Caco-2 (cell line): ENCODE measurements around the gene HNF1B. TPM values are rescaled to one million over a fixed set of nuclear protein-coding genes. Genes with fewer than 3 reads are reported as not detected.
A peak's percentile ranks its signal among the peaks of the same experiment; 100 is the strongest.

Experiments
- BruUV-seq: library from RNA; stranded (reverse); fragments of 400-500 nt; replicated peaks from 2 replicates; lab custom pipeline; 2021; lab: Mats Ljungman, UMichigan
- CTCF ChIA-PET: fragments of 300-600 bp; sonication (Branson Sonifier 250); formaldehyde crosslinking; loops from one replicate; lab custom pipeline; 2022; ENCODE audit warnings: antibody characterized with exemption; lab: Charles Lee
- POLR2A ChIA-PET: fragments of 300-600 bp; sonication (Branson Sonifier 250); formaldehyde crosslinking; loops from one replicate; lab custom pipeline; 2022; ENCODE audit warnings: antibody characterized with exemption; lab: Charles Lee
- DNase-seq, 2 experiments: peaks; one replicate each; pipeline versions ENCODE4 v3.0.0 to v3.0.0-alpha.2; 2020 to 2022
- H3K27me3 ChIP-seq: replicated peaks from 2 replicates; pipeline ENCODE4 v1.6.0; 2011; ENCODE audit warnings: low read length; ENCODE audit not compliant: control insufficient read depth, insufficient read depth
- H3K36me3 ChIP-seq: 2 replicates; pipeline ENCODE4 v1.5.1; 2011; ENCODE audit warnings: low read length; ENCODE audit not compliant: control insufficient read depth, insufficient read depth
- H3K4me1 ChIP-seq: fragments of 250-450 bp; sonication (Bioruptor Pico); 2 replicates; pipeline ENCODE4 v1.5.1; 2020; ENCODE audit warnings: mild to moderate bottlenecking
- H3K4me3 ChIP-seq: 2 replicates; pipeline ENCODE4 v1.5.1; 2011; ENCODE audit warnings: low read depth, mild to moderate bottlenecking, control low read depth, low read length
- H3K9me3 ChIP-seq: fragments of 250-450 bp; sonication (Bioruptor Pico); 2 replicates; pipeline ENCODE4 v1.5.1; 2020; ENCODE audit warnings: mild to moderate bottlenecking, moderate library complexity
- H3K27ac Mint-ChIP-seq: one replicate; pipeline ENCODE4 v1.8.0; 2022; ENCODE audit warnings: mixed read lengths; ENCODE audit not compliant: unreplicated experiment
- H3K27me3 Mint-ChIP-seq: one replicate; pipeline ENCODE4 v1.8.0; 2022; ENCODE audit warnings: mixed read lengths; ENCODE audit not compliant: insufficient read depth, unreplicated experiment
- H3K36me3 Mint-ChIP-seq: one replicate; pipeline ENCODE4 v1.8.0; 2022; ENCODE audit warnings: mild to moderate bottlenecking, mixed read lengths; ENCODE audit not compliant: insufficient read depth, unreplicated experiment
- H3K4me1 Mint-ChIP-seq: one replicate; pipeline ENCODE4 v1.8.0; 2022; ENCODE audit warnings: low read depth, mixed read lengths; ENCODE audit not compliant: unreplicated experiment
- H3K4me3 Mint-ChIP-seq: one replicate; pipeline ENCODE4 v1.8.0; 2022; ENCODE audit warnings: mild to moderate bottlenecking, moderate library complexity, mixed read lengths; ENCODE audit not compliant: unreplicated experiment
- H3K9me3 Mint-ChIP-seq: one replicate; pipeline ENCODE4 v1.8.0; 2022; ENCODE audit warnings: mixed read lengths; ENCODE audit not compliant: unreplicated experiment
- CTCF ChIP-seq, 2 experiments: fragments of 200-600 bp in 1 of 2; IDR thresholded peaks; 1 replicate in 1 of 2; 2 replicates in 1 of 2; pipeline versions ENCODE4 v1.5.1 to v1.8.0; 2011 to 2022; ENCODE audit warnings: antibody characterized with exemption in 1 of 2, control low read depth in 1 of 2, inconsistent platforms in 1 of 2, low read depth in 1 of 2, low read length in 1 of 2, mild to moderate bottlenecking in 1 of 2, moderate library complexity in 1 of 2; ENCODE audit not compliant: insufficient read depth in 1 of 2, severe bottlenecking in 1 of 2, unreplicated experiment in 1 of 2
- intact Hi-C: fragments of 100-400 bp; cut with micrococcal nuclease; formaldehyde crosslinking; loops from one replicate; pipeline ENCODE4 v1.10.0; 2022; ENCODE audit not compliant: unreplicated experiment
- total RNA-seq: library from RNA; stranded (reverse); gene quantifications from 2 replicates; pipeline ENCODE4 v1.2.3, GENCODE V29; 2022

Gene HNF1B
- total RNA-seq, 1 experiment from 2014 or later: 36.9 TPM

- Mint-ChIP-seq H3K4me3 (peak overlapping the region; percentile 100), H3K36me3 (peaks cover 42% of the 10 kb centered on the region), H3K27ac (no peak overlapping the region), H3K4me1 (peaks cover 17% of the 10 kb centered on the region), H3K9me3 (no peaks in the 10 kb centered on the region), H3K27me3 (no peaks in the 10 kb centered on the region)
- TF ChIP-seq CTCF (IDR thresholded peaks at IDR 0.05; ENCODE audit: insufficient read depth in 1 of 2, low read depth in 1 of 2, low read length in 1 of 2, severe bottlenecking in 1 of 2, unreplicated experiment in 1 of 2): no peak
- H3K36me3 ChIP-seq: no peaks in the 10 kb centered on the region
- no peak overlapping the region for H3K4me3 ChIP-seq
- BruUV-seq: no TSS peak
- no peaks in the 10 kb centered on the region for H3K9me3 ChIP-seq
- peaks cover 12% of the 10 kb centered on the region; the same call in 1 of the 2 replicates for H3K4me1 ChIP-seq
- no peak for DNase-seq
- ChIA-PET POLR2A (no interaction called here), CTCF (no interaction called here)
- intact Hi-C loops: no loop called here
- H3K27me3 ChIP-seq: no peaks in the 10 kb centered on the region
Observed at GRCh38 chr17:37747222-37747621, 2.4 kb upstream of the HNF1B start.

- Histone ChIP-seq H3K4me3 (peak overlapping the region; percentile 64), H3K36me3 (no peaks in the 10 kb centered on the region), H3K27me3 (no peaks in the 10 kb centered on the region), H3K9me3 (no peaks in the 10 kb centered on the region), H3K4me1 (peaks cover 12% of the 10 kb centered on the region; the same call in 1 of the 2 replicates)
- intact Hi-C loops: no loop called here
- no peak for DNase-seq
- Mint-ChIP-seq H3K4me3 (peak overlapping the region; percentile 100), H3K27ac (peak overlapping the region; percentile 100), H3K9me3 (no peaks in the 10 kb centered on the region), H3K36me3 (peaks cover 47% of the 10 kb centered on the region), H3K27me3 (no peaks in the 10 kb centered on the region), H3K4me1 (peaks cover 17% of the 10 kb centered on the region)
- CTCF ChIA-PET: interaction anchor here (0.9 to 2.5 kb wide), 7 partner anchors 13 to 97 kb away, joined by 4 to 29 read pairs (median 10); no protein-coding TSS in a partner anchor
- POLR2A ChIA-PET: interaction anchor here (1.3 kb wide), 1 partner anchor 70 kb away, joined by 3 read pairs; no protein-coding TSS in a partner anchor
- BruUV-seq: no TSS peak
- no peak for TF ChIP-seq CTCF (IDR thresholded peaks at IDR 0.05; ENCODE audit: insufficient read depth in 1 of 2, low read depth in 1 of 2, low read length in 1 of 2, severe bottlenecking in 1 of 2, unreplicated experiment in 1 of 2)
Observed at GRCh38 chr17:37746617-37747016, 1.8 kb upstream of the HNF1B start.

GRCh38 chr17:37745801-37746426 lies 1.1 kb upstream of the HNF1B start:
- intact Hi-C loops: loop anchor here (1.0 to 2.0 kb wide), 3 partner anchors 25 to 85 kb away; no protein-coding TSS in a partner anchor
- H3K4me1 ChIP-seq: peaks cover 17% of the 10 kb centered on the region
- peak overlapping the region; percentile 64 for H3K4me3 ChIP-seq
- H3K27me3 ChIP-seq: no peaks in the 10 kb centered on the region
- ChIA-PET CTCF (interaction anchor here (0.5 to 2.5 kb wide), 10 partner anchors 13 to 669 kb away, joined by 3 to 29 read pairs (median 6); partner anchors contain the start of gene SYNRG), POLR2A (interaction anchor here (0.6 to 1.8 kb wide), 8 partner anchors 11 to 70 kb away, joined by 3 to 10 read pairs (median 4); no protein-coding TSS in a partner anchor)
- Mint-ChIP-seq H3K27me3 (no peaks in the 10 kb centered on the region), H3K4me3 (peak overlapping the region; percentile 100), H3K4me1 (peaks cover 19% of the 10 kb centered on the region), H3K9me3 (no peaks in the 10 kb centered on the region), H3K27ac (peak overlapping the region; percentile 100), H3K36me3 (peaks cover 47% of the 10 kb centered on the region)
- DNase-seq: peak in 1 of 2 experiments; percentile 18
- H3K9me3 ChIP-seq: no peaks in the 10 kb centered on the region
- BruUV-seq: no TSS peak
- H3K36me3 ChIP-seq: no peaks in the 10 kb centered on the region
- no peak for TF ChIP-seq CTCF (IDR thresholded peaks at IDR 0.05; ENCODE audit: insufficient read depth in 1 of 2, low read depth in 1 of 2, low read length in 1 of 2, severe bottlenecking in 1 of 2, unreplicated experiment in 1 of 2)
